ENCODE data around the gene KLKB1.
"Not testable (repeated sequence)": the region's sequence is repeated elsewhere in the genome, so short reads cannot be mapped to it uniquely, and the experiment has no call there.

The KLKB1 gene

DNA sequence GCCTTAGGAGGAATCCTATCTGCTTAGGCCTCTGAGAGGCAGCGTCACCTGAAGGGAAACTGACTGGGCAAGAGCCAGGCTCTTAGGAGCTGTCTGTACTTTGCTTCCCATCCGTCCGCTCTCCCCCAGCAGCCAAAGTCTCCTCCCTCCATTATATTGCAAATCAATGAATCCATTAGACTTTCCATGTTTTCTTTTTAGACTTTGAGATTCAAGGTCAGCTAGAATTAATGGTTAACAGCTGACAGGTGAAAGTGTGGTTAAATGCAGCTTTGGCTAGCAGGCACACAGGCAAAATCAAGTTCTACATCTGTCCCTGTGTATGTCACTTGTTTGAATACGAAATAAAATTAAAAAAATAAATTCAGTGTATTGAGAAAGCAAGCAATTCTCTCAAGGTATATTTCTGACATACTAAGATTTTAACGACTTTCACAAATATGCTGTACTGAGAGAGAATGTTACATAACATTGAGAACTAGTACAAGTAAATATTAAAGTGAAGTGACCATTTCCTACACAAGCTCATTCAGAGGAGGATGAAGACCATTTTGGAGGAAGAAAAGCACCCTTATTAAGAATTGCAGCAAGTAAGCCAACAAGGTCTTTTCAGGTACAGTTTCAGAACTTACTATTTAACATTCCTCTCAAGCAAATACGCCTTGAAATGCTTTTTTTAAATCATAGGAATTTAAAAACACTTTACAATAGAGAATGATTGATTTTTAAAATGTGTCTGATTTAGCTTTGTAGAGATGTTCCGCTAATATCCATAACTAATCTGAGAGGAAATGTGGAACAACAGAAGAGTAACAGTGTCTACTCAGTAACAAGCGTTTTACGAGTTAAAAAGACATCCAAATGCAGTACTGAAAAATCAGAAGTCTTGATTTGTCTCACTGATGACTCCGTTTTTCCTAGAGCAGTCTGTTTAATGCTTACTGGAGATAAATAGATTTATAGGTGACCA is 38.7 kb downstream of the KLKB1 start, which contains the start of gene F11:
TSS of gene F11 (plus strand) at position 507 of the 970 bp plus-strand sequence. CDS start 948 bp downstream, outside the sequence.
- no peak for DNase-seq

DNA sequence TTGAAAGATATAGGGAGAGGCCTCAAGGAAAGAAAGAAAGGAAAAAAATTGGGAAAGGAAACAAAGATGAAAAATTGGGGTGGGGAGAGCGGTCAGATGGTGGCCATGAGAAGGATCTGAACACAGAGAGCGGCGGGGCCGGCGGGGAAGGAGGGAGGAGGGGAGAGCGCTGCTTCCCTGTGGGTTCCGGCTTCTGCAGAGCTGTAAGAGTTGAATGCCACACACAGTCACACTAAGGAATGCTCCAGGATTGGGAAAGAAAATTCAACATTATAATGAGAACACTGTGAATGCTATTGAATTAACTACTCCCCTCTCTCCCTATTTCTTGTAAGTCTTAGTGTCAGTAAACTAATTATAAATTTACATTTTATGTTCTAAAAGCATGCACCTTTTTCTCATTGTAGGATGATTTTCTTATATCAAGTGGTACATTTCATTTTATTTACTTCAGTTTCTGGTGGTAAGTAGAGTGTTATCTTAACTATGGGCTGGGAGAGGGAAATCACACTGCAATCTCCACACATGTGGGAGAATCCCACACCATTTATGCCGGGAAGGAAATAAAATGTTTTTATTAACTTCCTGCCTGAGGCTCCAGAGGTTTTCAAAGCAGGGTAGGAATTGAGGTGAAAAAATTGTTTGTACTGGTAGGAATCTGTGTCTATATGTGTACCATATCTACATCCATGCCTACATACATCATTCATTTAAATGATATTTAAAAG is 39.6 kb downstream of the KLKB1 start:
- no peak for DNase-seq

DNA sequence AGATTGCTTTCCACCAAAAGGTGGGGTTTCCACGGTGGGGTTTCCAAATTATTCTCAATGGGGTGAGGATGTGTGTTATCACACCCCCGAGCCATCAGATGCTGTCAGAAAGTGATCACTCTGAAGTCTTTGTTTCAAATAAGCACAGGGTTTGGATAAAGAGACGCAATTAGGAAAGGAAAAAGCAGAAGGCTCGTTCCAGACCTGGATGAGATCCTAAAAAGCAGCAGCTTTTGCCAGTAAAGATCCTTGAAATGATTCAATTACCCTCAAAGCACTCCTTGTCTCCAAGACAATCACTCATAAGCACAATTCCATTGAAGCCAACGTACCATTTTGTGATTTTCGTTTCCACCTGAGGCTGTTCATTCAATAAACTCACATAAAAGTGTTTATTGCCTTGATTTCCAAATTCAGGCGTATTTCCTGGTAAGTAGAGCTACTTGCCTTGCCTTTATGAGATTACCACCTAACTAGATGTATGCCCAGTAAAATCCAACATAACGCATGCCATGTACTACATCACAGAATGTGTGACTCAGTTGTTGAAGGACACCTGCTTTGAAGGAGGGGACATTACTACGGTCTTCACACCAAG is 43.9 kb downstream of the KLKB1 start:
- DNase-seq, result no peak

DNA sequence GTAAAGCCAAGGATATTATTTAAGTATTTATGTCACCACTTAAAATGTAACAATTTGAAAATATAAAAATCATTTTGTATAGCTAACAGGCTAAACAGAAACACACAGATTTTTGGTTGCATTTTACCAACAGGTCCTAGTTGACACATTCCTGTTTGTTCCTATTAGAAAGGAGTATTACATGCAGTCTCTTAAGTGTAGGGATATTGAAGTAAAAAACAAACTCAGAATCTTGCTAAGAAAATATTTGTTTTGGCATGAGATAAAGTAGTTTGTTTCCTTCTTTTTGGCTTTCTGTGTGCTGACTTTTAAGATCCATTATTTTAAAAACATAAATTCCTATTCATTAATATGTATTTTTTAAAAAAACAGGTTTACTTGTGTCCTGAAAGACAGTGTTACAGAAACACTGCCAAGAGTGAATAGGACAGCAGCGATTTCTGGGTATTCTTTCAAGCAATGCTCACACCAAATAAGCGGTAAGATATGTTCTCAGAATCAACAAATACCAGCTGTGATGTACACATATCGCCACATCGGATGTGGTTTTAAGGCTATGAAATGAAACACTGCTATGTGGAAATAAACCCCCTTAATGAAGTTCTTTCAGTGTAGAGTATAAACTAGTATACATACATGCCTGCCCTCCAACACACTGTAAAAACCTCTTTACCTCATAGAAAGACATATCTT is 45.5 kb downstream of the KLKB1 start:
- no peak for DNase-seq

DNA sequence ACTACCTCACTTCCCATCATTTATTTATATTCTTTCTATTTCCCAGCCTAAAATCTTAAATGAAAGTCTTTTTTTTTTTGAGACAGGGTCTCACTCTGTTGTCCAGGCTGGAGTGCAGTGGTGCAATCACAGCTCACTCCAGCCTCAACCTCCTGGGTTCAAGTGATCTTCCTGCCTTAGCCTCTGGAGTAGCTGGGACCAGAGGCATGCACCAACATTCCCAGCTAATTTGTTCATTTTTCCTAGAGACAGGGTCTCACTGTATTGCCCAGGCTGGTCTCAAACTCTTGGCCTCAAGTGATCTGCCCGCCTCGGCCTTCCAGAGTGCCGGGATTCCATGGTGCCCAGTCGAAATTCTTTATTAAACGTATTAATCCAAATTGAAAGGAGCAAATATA is 46.1 kb downstream of the KLKB1 start:
- DNase-seq, result not testable (repeated sequence)

DNA sequence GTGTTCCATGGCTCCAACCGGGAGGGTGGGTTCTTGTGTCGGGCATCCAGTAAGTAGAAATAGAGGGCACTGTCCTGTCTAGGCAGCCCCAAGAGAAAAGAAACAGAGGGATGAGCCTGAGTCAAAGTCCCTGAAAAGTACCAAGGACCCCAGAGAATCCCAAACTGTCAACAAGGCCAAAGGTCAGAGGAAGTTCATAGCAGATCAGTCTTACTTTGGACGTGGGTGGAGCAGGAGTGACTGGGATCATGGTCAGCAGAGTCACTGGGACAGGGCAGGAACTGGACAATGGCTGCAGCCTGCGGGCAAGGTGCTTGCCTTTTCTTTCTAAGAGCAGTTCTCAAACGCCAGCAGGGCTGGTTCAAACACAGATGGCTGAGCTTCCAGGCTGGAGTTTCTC is 56.0 kb downstream of the KLKB1 start:
- no peak for DNase-seq

DNA sequence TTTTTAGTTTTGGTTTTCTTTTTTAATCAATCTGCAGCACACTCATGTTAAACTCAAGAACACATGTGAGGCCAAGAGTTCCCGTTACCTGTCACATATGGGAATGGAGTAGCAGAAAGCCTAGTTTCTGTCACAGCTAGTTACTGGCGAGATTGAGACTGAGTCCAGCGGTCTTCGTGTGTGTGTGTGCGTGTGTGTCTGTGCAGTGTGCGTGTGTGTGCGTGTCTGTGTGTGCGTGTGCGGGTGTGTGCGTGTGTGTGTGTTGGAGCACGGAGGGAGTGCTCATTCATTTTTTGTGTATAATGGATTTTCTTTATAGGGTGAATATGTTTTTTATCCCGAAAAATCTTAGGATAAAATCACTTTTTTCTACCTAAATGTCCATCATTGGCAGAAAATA is 57.8 kb downstream of the KLKB1 start:
- no peak for DNase-seq

DNA sequence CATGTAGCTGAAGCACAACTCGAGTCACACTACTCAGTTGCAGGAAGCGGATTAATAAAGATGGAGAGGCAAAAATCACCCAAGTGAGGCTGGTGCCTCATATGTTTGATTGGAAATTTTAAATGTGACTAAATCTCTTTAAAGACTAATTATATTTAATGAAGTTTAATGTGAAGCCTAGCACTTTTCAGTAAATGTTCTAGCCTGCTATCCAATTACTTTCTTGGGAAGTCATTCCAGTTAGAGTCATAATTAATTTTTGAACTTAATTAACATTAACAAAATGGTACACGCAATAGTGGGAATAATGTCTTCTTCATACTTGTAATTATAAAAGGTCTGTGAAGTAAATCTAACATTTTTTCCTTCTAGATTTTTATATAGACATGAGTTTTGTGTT is 59.3 kb downstream of the KLKB1 start:
- DNase-seq, result no peak

DNA sequence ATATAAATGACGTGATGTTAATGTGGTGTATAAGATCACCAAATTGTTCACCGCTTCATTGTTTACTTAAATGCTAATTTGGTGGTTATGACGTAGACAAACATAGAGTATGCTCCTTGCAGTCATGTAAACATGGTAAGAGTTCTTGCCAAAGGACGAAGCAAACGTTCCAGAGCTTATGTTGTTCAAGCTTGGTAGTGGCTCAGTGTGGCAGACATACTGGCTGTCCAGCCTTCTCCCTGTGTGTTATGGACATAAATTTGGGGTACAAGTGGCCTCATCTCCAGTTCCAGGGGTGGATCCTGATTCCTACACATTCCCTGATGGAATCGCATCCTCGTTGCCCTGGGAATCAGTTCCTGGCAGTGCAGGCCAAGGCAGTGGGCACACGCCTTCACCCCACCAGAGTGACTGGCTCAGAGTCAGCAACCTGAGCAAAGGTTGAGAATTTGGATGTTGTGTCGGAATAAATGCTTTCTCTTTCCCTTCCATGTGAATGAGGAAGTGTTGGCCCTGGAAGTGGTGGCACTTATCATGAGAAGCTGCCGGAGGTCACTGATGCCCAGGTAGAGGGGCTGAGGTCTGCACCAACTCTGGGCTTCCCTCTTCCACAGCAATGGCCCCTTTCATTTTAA is 64.1 kb downstream of the KLKB1 start:
- DNase-seq, result no peak

DNA sequence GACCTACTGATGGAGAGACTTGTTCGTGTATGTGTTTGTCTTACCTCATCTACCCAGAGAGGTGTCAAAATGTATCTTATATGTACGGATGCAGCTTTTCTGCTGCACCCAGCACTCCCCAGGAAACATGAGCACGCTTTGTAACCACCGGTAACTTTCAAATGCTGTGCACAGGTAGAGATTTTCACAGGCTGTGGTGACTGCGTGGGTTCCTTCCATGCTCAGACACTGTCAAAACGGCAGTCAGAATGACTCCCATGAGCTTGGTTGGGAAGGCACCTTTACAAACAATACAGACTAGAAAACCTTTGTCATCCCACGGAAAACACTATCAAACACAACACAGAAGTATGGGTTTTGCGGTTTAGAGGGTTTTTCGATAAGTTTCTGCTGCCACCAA is 66.9 kb downstream of the KLKB1 start:
- no peak for DNase-seq

DNA sequence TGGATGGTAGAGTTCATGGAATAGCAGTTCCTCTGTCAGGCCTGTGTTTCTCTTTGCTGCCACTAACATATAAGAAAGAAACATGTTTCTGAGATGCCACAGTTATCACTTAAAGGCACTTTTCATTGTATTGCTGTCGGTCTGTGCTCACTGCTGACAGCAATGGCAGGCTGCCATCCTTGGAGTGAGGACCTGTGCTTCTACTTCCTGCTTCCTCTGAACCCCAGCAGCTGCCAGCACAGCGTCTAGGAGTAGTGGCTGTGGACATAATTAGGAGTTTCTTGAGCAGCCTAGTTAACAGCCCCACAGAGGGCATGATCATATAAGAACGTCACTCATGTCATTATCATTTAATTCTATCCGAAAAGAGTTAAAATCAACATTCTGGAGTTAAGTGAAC is 69.2 kb downstream of the KLKB1 start:
- DNase-seq, result no peak

DNA sequence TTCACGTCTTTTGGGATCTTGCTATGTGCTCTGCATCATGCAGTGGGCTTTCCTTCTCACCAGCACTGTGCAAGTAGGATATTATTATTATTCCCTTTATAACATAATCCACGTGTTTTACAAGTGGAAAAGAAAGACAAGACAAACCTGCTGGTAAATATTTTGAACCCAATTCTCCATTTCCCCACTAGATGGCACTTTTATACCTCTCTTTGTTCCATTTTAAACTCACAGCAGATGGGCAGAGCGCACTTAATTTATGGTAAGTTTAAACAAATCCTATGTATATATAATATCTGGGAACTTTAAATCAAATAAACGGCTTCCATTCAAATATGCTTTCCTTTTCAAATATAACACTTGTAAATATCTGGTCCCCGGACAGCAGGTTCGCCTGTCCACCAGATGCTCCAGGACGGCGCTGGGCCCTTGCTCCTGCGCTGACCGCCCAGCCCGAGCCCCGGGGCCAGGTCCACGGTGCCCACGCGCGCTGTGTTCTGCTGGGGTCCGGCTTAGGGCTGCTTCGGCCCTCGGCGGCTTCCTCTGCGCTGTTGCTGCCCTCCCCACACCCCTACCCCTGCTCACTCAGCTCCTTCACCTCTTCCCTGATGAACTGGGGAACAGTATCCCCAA is 69.8 kb downstream of the KLKB1 start:
- DNase-seq, result peak in 1 of 5 donors; percentile 8

DNA sequence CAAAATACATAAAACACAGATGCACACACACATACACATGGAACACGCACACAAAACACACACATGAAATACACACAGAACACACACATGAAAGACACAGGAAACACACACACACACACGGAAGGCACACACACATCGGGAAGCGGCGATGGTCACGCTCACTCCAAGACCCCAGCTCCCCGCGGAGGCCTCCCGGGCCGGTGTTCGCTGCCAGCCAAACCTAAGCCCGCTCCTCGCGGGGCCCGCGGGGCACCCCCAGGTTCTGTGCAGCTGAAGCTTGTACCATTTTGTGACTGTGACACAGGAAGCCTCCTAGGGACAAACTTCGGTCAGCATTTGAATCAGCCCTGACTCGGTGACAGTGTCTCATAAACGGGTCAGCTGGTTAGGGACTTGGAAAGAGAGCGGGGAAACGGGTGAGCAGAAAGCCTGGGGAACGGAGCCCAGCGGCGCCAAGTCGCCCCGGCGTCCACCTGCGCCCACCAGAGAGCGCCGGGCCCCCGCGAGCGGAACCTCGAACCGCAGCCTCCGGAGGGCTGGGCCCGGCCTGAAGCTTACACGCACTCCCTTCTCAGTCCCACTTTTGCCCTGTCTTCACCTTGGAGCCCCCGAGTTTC is 70.8 kb downstream of the KLKB1 start:
- DNase-seq, result no peak

DNA sequence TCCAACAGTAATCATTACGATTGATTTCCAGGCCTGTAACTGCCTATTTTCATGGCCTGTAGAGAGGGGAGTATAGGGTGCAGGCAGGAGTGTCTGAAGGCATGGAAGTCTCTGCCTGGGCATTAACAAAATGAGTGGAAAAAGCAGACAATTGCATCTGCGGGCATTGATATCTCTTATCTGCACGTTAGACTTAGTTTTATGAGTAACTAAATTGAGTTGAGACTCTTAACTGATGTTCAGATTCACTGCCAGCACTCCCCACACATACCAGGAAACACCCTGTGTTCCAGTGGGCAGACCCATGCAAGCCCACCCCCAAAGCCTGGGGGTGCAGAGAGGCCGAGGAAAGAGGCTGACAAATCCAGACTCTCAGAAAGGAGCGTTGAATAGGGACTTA is 72.0 kb downstream of the KLKB1 start:
- no peak for DNase-seq

DNA sequence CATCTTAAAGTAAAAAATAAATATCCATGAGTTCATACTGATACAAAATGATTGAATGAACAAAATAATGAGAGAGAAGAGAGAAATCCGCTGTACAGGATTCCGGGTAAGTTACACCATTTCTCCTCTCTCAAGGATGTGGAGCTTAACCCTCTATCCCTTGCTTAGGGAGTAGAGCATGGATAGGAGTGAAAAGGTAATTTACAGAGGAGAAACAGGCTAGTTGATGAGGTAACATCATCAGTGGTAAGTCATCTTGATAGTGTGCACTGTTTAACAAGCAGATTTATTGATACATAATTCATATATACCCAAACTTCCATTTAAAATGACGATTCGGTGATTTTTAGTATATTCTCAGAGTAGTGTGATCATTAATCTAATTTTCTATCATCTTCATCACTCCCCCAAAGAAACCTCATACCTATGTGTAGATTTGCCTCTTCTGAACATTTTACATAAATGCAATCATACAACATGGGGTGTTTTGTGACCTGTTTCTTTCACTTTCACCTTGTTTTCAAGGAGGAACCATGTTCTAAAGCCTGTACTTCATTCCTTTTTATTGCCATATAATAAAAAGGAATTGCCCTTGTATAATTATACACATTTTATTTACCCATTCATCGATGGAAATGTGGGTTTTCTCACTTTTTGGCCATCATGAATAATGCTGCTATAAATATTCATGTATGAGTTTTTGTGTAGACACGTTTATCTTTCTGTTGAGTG is 73.5 kb downstream of the KLKB1 start:
- DNase-seq, result no peak

DNA sequence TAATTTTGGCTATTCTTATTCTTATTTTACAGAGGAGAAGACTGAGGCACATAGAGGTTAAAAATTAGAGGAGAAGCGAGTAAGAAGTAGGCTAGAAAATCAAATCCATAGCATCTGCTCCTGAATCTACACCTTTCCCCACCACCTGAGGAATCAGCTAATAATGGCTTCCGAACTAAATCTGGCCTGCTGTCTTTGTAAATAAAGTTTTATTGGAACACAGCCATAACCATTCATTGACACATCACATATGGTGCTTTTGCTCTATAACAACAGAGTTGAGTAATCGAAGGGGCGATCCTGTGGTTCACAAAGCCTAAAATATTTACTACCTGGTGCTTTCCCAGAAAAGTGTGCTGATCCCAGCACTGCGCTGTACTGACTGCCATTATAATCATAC is 76.9 kb downstream of the KLKB1 start:
- DNase-seq, result no peak

DNA sequence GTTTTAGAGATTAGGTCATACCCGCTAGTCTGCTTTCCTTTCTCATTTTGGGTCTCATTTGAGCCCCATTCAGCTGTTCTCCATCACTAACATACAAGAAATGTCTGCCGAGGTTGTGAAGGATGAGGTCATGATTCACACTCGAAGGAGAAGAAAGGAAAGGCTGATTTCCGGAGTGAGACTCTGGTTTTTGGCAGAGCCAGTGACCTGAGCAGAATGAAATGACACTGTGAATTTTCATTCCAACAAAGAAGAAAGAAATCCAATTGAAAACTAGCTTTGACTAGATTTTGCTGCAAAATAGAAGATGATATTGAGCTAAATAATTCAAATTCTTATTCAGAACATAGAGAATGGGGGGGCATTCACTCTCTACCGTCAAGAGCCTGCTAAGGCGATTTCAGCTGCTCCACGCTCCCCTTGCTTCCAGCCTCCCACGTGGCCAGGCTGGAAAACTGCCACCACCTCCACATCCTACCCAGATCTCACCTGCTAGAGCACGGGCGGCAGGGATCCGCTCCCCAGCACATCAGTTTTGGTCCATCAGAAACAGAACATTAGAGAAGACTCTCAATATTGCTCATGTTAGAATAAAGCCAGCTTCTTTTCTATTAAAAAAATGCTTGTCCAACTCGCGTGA is 77.7 kb downstream of the KLKB1 start:
- DNase-seq, result no peak

DNA sequence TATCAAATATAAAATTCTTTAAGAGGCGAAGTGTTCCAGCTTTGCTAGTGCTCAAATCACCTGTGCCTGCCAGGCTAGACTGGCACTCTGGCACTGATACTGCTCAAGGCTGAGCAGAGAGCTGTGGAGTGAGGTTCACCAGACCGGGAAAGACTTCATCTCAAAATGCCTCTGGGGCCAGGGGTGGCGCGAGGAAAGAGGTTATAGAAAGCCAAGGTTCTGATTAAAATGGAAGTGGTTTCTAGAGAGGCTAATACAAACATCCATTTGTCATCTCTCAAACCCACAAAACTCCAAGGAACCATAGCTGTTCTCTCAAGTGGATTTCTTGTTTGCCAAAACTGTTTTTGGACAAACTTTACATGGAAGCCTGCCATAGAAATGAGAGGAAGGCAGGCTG is 80.2 kb downstream of the KLKB1 start:
- DNase-seq, result no peak

DNA sequence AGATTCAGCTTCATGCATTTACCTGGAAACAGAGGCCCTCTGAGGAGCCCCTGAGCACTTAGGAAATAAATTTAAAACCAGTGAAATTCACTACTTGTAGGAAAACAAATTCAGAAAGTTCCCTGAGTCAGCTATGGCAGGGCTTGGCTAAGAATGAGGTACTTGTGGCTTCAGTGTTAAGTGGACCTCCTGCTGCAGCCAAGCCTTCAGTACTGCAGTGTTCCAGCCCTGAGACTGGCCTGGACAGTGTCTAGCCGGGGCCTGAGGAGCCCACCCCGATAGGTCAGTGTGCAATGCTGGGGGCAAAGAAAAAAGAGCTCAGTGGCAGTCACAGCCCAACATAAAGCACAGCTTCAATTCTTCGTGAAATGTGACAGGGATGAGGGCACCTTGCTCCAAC is 80.6 kb downstream of the KLKB1 start:
- DNase-seq, result no peak

Measured in T-helper 1 cell (primary cell).